HG03342 (cell line): ENCODE results near the gene MGAT2.
"Not testable (repeated sequence)": the region's sequence is repeated elsewhere in the genome, so short reads cannot be mapped to it uniquely, and the experiment has no call there.

Experiments used
- ATAC-seq: cut with Tn5 transposase; IDR thresholded peaks from one replicate; pipeline ENCODE4 v1.9.1; 2021; ENCODE audit warnings: mild to moderate bottlenecking, moderate library complexity; ENCODE audit not compliant: unreplicated experiment

The MGAT2 gene

DNA sequence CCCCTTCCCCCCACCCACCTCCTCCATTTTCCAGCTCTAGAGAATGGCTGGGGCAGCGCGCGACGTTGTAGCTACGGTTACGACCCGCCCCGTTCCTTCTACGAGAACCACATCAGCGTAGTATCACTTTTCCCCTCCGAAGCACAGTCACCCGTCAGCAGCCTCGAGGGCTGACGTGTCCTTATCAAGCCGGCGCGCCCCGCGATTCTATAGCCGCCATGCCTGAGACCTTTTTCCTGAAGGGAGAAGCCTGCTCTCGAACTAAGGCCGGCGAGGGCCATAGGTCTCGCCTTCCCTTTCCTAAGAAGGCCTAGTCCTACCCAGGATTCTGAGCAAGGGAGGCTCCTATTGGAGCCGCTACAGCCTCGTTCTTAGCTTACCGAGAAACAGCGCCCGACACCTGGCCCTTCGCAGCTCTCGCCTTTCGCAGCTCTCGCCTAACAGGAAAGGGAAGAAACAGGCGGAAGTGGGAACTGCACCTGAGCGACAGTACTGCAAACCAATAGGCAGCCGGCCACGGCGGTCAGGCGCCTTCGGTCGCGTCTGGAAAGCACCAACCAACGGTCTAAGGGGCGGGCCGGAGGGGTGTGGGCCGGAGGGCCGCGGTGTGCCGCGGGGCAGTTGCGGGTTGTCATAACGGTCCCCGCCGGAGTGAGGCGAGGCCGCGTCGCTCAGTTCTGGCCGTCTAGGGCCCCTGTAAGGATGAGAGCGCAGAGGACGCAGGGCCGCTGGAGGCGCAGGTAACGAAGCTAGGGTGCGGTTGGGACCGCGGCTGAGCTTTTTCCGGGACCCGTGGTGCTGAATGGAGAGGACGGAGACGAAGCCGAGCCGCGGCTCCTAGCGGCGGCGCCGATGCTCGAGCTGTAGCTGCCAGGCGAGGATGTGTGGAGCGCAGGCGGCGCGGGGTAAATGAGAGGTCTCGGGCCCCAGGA is at the start of gene MGAT2, which contains the start of gene RPL36AL:
Gene MGAT2, plus strand, starts transcription at position 618 of the 932 bp plus-strand sequence. CDS start 470 bp downstream, outside the sequence.
Gene RPL36AL, minus strand, starts transcription at position 445 of the 932 bp plus-strand sequence. CDS start 1,522 bp downstream, outside the sequence.
- peak; percentile 94 for ATAC-seq

DNA sequence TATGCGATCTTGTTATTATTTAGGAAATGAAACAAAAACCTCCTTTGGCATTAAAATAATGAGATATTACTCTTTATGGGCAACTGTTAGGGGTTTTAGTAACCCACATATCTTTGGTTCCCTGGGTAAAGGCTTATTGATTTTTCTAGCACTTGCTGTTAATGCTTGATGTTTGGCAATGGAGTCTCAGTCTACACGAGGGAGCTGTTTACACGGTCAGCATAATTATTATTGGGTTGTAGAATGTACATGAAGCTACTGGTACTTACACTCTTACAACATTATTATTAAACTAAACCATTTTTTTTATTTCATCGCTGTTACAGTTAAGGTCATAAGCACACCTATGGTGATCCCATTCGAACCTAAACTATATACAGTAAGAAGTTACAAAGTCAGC is 46.6 kb upstream of the MGAT2 start:
- no peak for ATAC-seq

DNA sequence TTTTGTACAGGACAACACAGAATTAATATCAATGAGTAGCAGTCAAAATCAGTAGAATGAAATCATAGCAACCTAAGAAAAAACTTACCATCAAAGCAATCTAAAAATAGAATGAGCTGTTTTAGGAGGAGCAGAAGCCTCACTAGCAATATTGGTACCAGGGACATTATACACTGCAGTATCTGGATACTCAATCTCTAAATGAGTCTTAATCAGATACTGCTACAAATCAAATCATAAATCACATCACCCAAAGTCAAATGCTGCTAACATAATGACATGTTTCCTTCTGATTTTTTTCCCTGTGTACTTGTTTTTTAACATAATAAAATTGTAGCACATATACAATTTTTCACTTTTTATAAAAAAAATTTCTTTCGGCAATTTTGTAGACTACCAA is 42.5 kb upstream of the MGAT2 start:
- ATAC-seq: no peak

DNA sequence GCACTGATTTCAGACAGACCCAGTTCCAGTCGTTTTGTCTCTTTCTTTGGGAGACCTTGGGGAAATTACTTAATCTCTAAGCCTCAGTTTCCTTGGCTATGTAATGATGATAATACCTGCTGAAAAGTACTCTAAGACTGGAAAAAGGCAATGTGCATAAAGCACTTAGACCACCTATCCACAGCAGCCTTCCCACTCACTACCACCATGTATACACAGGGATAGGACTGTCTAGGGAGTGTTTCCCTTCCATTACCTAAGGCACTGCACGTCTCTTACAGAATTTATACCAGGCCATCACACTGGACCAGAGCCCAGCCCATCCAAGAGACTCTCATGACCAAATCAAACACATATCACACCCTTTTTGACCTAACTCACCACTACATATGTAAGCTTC is 40.8 kb upstream of the MGAT2 start:
- no peak for ATAC-seq

DNA sequence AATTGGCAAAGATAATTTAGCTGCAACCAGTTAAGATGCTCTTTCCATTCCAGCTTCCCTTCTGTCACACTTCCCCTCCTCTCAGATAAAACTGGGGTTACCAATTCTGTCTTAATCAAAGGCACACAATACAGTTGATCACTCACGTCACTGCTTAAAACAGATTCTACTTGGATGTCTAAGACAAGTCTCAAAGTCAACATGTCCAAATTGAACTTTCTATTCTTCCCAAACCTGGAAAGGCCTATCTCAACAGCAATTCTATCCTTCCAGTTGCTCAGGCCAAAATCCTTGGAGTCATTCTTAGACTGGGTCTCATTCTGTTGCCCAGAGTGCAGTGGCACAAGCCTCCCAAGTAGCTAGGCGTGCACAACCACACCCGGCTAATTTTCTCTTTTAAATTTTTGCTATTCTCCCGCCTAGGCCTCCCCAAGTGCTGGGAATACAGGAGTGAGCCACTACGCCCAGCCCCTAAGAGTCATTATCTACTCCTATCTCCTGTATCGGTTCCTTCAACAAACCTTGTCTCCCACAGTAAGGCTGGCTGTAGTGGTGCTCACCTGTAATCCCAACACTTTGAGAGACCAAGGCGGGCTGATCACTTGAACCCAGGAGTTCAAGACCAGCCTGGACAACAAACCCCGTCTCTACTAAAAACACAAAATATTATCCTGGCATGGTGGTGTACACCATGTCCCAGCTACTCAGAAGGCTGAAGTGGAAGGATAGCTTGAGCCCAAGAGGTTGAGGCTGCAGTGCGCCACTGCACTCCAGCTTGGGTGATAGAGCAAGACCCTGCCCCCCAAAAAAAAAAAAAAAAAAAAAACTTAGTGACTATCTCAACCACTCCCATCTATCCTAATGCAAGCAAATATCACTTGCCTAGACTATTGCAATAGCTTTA is 39.1 kb upstream of the MGAT2 start:
- no peak for ATAC-seq

DNA sequence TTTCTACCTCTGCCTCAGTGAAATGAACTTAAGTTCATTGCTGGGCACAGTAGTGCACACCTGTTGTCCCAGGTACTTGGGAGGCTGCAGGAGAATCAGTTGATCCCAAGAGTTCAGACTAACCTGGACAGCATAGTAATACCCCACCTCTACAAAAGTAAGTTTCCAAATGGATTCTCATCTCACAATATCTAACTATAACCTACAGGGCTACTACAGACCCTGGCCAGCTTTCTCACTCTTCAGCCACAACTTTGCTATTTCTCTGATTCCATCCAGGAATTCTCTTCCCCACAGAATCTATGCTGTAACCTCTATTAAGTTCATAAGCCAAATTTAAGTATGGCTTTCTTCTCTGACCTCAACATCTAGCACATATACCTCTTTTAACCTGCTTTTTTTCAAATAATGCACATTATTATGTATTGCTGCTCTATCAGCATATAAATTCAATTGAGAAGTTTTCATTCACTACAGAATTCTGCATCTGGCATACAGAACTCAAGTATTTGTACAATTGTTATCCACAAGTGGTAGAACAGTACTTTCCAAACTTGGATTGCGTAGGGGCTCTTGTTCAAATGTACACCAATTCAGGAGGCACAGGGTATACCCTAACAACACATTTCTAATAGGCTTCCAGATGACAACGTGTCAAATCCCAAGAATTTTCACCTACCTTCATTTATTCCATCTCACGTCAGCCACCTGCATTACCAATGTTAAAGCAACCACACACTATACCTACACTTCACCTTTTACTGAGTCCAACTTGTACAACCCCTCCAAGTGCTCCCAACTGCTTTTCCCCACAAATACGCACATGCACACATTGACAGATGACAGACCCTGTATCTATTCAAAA is 38.3 kb upstream of the MGAT2 start:
- ATAC-seq: no peak

DNA sequence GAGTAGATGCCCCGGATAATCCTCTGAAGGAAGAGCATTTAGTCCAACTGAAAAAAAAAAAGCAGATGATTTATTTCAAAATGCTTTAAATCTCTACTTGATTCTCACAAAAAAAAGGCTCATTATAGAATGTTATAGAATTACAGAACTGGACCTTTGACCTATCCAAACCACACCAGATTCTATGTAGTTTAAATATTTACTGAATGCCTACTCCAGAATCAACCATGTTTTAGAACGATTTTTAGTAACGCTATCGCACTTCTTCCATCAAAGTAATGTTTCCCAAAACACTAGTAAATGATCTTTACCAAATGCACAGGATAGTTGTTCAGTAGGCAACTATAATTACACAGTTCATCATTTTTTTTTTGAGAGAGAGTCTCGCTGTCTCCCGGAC is 37.0 kb upstream of the MGAT2 start:
- no peak for ATAC-seq

DNA sequence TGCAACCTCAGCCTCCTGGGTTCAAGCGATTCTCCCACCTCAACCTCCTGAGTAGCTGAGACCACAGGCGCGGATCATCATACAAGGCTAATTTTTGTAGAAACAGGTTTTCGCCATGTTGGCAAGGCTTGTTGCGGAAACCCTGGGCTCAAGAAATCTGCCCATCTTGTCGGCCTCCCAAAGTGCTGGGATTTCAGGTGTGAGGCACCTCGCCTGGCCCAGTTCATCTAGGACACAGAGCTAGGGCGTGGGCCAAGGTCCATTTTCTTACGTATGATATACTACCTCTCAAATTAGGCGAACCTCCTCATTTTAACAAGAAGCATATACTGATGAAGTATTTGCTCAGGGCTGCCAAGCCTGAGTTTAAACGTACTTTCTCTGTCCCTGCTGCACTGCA is 36.5 kb upstream of the MGAT2 start:
- no peak for ATAC-seq

DNA sequence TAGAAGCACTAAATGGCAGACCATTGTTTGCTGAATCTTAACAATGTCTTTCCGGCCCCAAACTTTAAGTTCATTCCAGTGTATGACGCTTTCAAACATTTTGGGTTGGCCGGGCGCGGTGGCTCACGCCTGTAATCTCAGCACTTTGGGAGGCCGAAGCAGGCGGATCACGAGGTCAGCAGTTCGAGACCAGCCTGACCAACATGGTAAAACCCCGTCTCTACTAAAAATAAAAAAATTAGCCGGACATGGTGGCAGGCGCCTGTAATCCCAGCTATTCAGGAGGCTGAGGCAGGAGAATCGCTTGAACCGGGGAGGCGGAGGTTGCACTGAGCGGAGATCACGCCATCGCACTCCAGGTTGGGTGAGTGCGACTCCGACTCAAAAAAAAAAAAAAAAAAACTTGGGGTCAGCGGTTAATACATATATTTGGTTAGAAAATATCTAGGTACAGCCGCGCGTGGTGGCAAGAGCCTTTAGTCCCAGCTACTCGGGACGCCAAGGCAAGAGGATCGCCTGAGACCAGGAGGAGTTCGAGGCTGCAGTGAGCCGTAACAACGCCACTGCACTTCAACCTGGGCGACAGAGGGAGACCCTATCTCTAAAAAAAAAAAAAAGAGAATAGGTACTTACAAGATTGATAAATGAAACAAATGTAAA is 35.5 kb upstream of the MGAT2 start:
- ATAC-seq: not testable (repeated sequence)

DNA sequence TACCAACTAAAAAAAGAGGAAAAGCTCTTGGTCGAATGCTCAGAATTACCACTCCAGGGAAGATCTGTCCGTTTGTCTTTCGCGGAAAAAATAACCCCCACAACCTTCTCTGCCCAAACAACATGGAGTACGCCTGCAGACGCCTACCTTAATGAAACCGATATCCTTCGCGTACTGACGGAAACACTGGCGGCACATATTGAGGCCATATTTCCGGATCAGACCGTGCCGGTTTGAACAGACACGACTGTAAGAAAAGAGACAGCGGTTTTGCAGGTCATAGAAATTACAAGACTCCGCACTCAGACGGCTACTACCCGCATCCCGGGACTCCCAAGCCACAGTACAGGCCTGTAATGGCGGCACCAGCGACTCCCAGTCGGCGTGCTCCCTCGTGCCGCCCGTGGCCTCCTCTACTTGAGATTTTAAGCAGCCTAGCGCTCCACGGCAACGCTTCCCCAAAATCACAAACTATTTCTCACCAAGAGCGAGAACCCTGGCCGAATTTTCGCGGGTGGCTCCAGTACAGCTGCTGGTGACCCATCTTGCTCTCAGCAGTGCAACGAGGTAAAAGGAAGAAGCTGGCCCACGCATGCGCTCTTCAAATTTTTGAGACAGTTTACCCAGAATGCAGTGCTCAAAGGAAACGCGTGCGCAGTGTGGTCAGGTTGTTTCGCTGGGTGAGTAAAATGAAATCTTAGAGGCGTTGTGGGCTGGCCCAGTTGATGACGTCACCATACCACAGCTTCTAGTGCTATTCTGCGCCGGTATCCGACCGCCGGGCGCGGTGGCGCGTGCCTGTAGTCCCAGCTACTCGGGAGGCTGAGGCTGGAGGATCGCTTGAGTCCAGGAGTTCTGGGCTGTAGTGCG is 34.6 kb upstream of the MGAT2 start, which contains the start of gene RPS29:
Gene RPS29, minus strand, starts transcription at position 578 of the 870 bp plus-strand sequence. Its CDS starts 34 bp downstream, at position 544.
- peak; percentile 90 for ATAC-seq

DNA sequence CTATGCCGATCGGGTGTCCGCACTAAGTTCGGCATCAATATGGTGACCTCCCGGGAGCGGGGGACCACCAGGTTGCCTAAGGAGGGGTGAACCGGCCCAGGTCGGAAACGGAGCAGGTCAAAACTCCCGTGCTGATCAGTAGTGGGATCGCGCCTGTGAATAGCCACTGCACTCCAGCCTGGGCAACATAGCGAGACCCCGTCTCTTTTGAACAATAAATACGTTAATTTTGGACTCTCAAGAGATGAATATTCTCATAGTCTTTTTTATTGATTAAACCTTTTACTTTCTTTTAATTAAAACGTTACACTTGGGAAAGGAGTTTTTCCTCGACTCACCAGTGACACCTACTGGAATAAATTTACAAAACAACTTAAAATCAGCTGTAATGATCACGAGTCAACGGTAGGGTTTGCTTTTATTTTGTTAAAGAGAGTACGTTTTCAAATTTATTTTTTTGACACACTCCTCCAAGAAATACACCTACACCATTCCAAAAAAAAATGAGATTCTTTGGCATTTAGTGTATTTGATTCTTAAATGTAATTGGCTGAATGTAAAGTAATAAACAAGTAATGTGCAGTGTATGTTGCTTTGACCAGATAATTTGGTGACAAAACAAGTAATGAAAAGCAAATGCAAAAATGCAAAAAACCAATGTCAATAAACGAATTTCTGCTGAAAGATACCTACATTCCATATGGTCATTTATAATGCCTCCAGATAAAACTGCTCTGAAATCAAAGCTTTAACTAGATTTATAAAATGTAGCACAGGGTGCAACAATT is 33.7 kb upstream of the MGAT2 start:
- peak; percentile 34 for ATAC-seq

DNA sequence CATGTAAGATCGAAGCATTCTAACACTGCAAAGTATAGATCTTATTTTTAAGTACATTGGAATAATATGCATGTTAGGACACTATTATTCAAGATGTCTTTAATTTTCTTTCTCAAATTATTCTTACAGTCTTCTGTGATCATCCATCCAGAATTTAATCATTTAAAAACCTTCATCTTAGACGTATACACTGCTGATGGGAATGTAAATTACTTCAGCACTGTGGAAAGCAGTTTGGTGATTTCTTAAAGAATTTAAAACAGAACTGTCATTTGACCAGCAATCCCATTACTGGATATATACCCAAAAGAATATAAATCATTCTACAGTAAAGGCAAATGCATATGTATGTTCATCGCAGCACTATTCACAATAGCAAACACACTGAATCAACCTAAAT is 31.2 kb upstream of the MGAT2 start:
- no peak for ATAC-seq

DNA sequence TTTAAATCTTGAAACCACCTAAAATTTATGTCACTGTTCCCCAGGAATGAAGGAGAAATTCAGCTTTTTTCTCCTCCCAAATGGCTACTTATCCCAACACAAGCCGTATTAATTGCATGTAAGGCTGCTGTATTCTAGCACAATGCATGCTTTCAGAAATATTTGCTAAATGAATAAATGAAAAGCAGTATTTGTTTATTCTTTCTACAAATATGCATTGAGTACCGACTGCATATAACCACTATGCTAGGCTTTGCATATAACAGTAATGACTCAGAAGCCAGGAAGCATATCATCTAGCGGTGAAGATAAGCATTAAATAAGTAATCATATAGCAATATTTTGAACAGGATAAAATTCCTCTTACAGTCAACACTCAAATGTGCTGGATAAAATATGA is 27.6 kb upstream of the MGAT2 start:
- peak; percentile 27 for ATAC-seq

DNA sequence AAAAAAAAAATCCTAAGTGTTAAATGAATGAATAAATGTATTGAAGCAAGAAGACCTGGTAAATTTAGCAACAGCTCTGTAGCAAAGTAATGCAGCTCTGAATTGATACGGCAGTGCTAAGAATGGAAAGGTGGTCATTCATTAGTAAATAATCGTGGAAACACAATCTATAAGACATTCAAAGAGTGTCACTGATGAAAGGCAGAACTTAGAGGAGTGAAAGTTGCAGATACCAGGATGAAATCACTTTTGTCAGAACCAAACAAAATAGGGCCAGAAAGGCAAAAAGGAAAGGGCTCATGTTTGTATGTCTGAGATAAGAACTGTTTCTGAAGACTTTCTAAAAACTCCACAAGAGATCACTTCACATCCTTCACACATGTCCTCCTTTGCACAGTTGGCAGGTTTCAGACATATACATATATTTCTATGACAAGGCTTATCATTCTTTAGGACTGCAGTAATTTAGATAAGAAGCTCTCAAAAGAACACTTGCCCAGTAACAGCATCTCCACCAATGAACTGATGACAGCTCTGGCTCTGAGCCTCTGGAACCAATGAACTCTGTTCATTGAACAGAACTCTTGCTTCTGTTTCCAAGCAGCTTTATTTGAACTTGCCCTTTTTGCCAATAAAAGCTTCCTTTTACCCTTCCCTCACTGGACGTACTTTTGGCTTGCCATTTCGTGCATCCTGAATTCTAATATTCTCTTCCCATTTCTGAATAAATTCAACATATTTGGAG is 26.1 kb upstream of the MGAT2 start:
- ATAC-seq: no peak

DNA sequence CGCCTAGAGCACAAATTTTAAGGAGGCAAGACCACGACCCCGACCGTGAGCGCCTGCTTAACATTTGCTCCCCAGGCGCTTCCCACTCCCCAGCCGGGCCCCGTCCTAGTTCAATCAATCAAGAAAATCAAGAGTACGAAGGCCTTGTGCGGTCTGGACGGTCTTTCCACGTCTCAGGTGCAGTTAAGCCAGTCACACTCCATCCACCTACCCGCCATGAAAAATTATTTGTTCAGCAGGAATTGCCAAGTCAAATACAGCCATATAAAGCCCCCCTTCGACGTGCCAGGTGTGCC is 22.5 kb upstream of the MGAT2 start:
- no peak for ATAC-seq

DNA sequence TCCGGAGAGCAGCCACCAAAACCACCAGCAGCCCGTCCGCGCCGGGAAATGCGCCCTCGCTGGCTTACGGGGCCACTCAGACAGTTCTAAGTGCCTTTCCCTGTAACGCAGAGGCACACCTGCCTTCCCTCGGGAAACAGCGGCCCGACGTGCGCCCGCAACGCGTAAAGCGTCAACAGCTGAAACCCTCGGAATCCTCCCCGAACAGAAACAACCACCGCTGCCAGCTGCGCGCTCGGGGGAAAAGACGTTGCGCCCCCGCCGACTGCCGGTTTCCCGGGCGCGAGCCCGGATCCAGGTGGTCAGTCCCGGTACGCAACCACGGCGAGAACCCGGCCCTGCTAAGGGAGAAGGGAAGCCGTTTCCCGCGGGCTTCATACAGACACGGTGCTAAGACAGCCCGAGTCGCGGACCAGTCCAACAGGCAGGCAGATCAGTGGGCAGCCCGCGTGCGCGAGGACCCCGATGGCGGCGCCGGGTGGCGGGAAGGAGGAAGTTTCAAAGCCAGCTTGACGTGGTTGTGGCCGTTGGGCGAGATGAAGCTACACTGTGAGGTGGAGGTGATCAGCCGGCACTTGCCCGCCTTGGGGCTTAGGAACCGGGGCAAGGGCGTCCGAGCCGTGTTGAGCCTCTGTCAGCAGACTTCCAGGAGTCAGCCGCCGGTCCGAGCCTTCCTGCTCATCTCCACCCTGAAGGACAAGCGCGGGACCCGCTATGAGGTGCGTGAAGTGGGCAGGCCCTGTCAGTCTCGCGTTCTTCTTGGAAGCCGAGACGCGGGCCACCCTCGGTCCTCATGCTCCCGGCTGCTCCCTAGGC is 21.9 kb upstream of the MGAT2 start, which contains the start of gene LRR1:
Gene LRR1, plus strand, starts transcription at position 456 of the 816 bp plus-strand sequence. Its CDS starts 81 bp downstream, at position 537.
- peak; percentile 44 for ATAC-seq

DNA sequence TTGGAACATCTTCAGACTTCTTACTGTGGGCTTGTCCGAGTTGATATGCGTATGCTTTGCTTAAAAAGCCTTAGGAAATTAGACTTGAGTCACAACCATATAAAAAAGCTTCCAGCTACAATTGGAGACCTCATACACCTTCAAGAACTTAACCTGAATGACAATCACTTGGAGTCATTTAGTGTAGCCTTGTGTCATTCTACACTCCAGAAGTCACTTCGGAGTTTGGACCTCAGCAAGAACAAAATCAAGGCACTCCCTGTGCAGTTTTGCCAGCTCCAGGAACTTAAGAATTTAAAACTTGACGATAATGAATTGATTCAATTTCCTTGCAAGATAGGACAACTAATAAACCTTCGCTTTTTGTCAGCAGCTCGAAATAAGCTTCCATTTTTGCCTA is 13.0 kb upstream of the MGAT2 start:
- ATAC-seq: no peak
